Stomach (tissue), 9 donors: ENCODE measurements around the gene ARID3A. TPM values are rescaled to one million over a fixed set of nuclear protein-coding genes. Genes with fewer than 3 reads are reported as not detected.

Experiments used
- DNase-seq, 2 donors: peaks; one replicate each; pipeline versions ENCODE4 v3.0.0 to v3.0.0-alpha.2; 2013 to 2019
- H3K27ac ChIP-seq, 5 donors: fragments of 200-600 bp in 4 of 5; sonication (generic) in 4 of 5; one replicate each; pipeline ENCODE4 v1.5.1; 2013 to 2019; ENCODE audit warnings: mild to moderate bottlenecking in 1 of 5, moderate library complexity in 1 of 5
- H3K27me3 ChIP-seq, 3 donors: fragments of 200-600 bp; sonication (generic); one replicate each; pipeline ENCODE4 v1.5.1; 2017 to 2019; ENCODE audit warnings: mixed run types in 1 of 3
- H3K36me3 ChIP-seq, 4 donors: fragments of 200-600 bp; sonication (generic); 1 replicate in 3 of 4; 2 replicates in 1 of 4; pipeline ENCODE4 v1.5.1; 2016 to 2019
- H3K4me1 ChIP-seq, 4 donors: fragments of 200-600 bp; sonication (generic); one replicate each; pipeline ENCODE4 v1.5.1; 2016 to 2019
- H3K4me3 ChIP-seq, 4 donors: fragments of 200-600 bp; sonication (generic) in 3 of 4; one replicate each; pipeline ENCODE4 v1.5.1; 2016 to 2019; ENCODE audit warnings: mild to moderate bottlenecking in 1 of 4
- H3K9me3 ChIP-seq, 4 donors: fragments of 200-600 bp; sonication (generic); one replicate each; pipeline ENCODE4 v1.5.1; 2016 to 2019
- CTCF ChIP-seq, 7 experiments: fragments of 450-650 bp in 4 of 7; fragments of 200-600 bp in 3 of 7; sonication (generic) in 3 of 7; IDR thresholded peaks; one replicate each; pipeline ENCODE4 v1.5.1; 2016 to 2019; ENCODE audit warnings: antibody characterized with exemption in 7 of 7, control low read depth in 2 of 7, mild to moderate bottlenecking in 1 of 7
- EP300 ChIP-seq: sonication (generic); formaldehyde crosslinking; IDR thresholded peaks from one replicate; pipeline ENCODE4 v1.6.1; 2017; ENCODE audit warnings: antibody characterized with exemption
- POLR2A ChIP-seq, 4 donors: fragments of 450-650 bp; IDR thresholded peaks; one replicate each; pipeline ENCODE4 v1.6.1; 2016; ENCODE audit warnings: antibody characterized with exemption in 4 of 4, control low read depth in 2 of 4, mild to moderate bottlenecking in 1 of 4, moderate library complexity in 1 of 4
- POLR2AphosphoS5 ChIP-seq, 3 donors: sonication (generic); formaldehyde crosslinking; IDR thresholded peaks; one replicate each; pipeline ENCODE4 v1.6.1; 2016; ENCODE audit warnings: antibody characterized with exemption in 3 of 3
- WGBS, 5 donors: extraction: QIAGEN DNeasy Blood & Tissue Kit in 3 of 5; methylation state at CpG; one replicate each; pipeline versions ENCODE4 v1.1.5 to v1.1.7; 2013 to 2018; 5-methylcytosine and 5-hydroxymethylcytosine counted together
- intact Hi-C: fragments of 100-400 bp; cut with DNase I; formaldehyde crosslinking; loops from one replicate; pipeline ENCODE4 v1.15.1; 2023; ENCODE audit warnings: low total_unique reads
- polyA plus RNA-seq, 3 donors: library from polyadenylated mRNA; stranded (reverse); fragments of 200-250 nt; gene quantifications; one replicate each; pipeline ENCODE4 v1.2.3, GENCODE V29; 2013
- total RNA-seq, 5 donors: library from RNA; depleted of rRNA; stranded (reverse); fragments of >200 nt; gene quantifications; one replicate each; pipeline versions ENCODE4 v1.1.0 to v1.2.3, GENCODE V29; 2014 to 2016
- donor health status: healthy with polysubstance abuse.
- donor health status: Bipolar disorder and iron deficiency.
- donor health status: healthy.

ARID3A gene
- total and polyA plus RNA-seq, 8 donors, result 1.1 to 23.5 (median 2.1) TPM; not detected in 1

- TF ChIP-seq POLR2A (IDR thresholded peaks at IDR 0.05) (no peak), EP300 (no peak), CTCF (IDR thresholded peaks at IDR 0.05) (no peak), POLR2AphosphoS5 (IDR thresholded peaks at IDR 0.05) (no peak)
- Histone ChIP-seq H3K9me3 (no peaks in the 10 kb centered on the region), H3K36me3 (peaks cover 0 to 34% (median 24%) of the 10 kb centered on the region in 4 donors), H3K4me3 (no peak overlapping the region), H3K27me3 (no peaks in the 10 kb centered on the region), H3K27ac (no peak overlapping the region), H3K4me1 (peaks cover 0 to 16% (median 13%) of the 10 kb centered on the region in 4 donors)
- peak in 1 of 2 donors; percentile 51 for DNase-seq
- intact Hi-C loops, result no loop called here
- 57 to 77% (median 72%) methylated on average over 7 to 12 of the region's 12 CpGs for whole genome bisulfite sequencing, 5 donors
Measured at GRCh38 chr19:960020-960419, 34.2 kb downstream of the ARID3A start.

- DNase-seq, result peak in 1 of 2 donors; percentile 26
- Histone ChIP-seq H3K27ac (no peak overlapping the region), H3K9me3 (no peaks in the 10 kb centered on the region), H3K36me3 (peaks cover 0 to 40% (median 30%) of the 10 kb centered on the region in 4 donors), H3K4me3 (no peak overlapping the region), H3K27me3 (no peaks in the 10 kb centered on the region), H3K4me1 (peaks cover 0 to 16% (median 13%) of the 10 kb centered on the region in 4 donors)
- TF ChIP-seq CTCF (IDR thresholded peaks at IDR 0.05) (no peak), POLR2AphosphoS5 (IDR thresholded peaks at IDR 0.05) (no peak), EP300 (no peak)
- intact Hi-C loops, result no loop called here
- 67 to 84% (median 76%) methylated on average over 3 to 8 of the region's 8 CpGs for WGBS, 5 donors
Measured at GRCh38 chr19:960601-960938, 34.7 kb downstream of the ARID3A start.

- TF ChIP-seq CTCF (IDR thresholded peaks at IDR 0.05) (no peak), POLR2AphosphoS5 (IDR thresholded peaks at IDR 0.05) (no peak), EP300 (no peak), POLR2A (IDR thresholded peaks at IDR 0.05) (no peak)
- Histone ChIP-seq H3K4me1 (peaks cover 0 to 7% (median 6%) of the 10 kb centered on the region in 4 donors), H3K9me3 (no peaks in the 10 kb centered on the region), H3K36me3 (peaks cover 0 to 48% (median 40%) of the 10 kb centered on the region in 4 donors), H3K27ac (no peak overlapping the region), H3K27me3 (no peaks in the 10 kb centered on the region), H3K4me3 (no peak overlapping the region)
- intact Hi-C loops, result no loop called here
- DNase-seq, result peak in 1 of 2 donors; percentile 93
- 43 to 60% (median 55%) methylated on average over 12 to 14 of the region's 14 CpGs for WGBS, 5 donors
Measured at GRCh38 chr19:961866-962620, 36.2 kb downstream of the ARID3A start.

GRCh38 chr19:962683-963400 lies 37.0 kb downstream of the ARID3A start:
- peaks cover 0 to 5% (median 5%) of the 10 kb centered on the region in 4 donors for H3K4me1 ChIP-seq
- DNase-seq, result no peak
- intact Hi-C loops, result no loop called here
- no peak for TF ChIP-seq POLR2A (IDR thresholded peaks at IDR 0.05)
- no peak for TF ChIP-seq POLR2AphosphoS5 (IDR thresholded peaks at IDR 0.05)
- no peak for TF ChIP-seq EP300
- TF ChIP-seq CTCF (IDR thresholded peaks at IDR 0.05), result no peak
- H3K36me3 ChIP-seq, result peaks cover 0 to 54% (median 47%) of the 10 kb centered on the region in 4 donors
- no peaks in the 10 kb centered on the region for H3K27me3 ChIP-seq
- no peak overlapping the region for H3K27ac ChIP-seq
- H3K9me3 ChIP-seq, result no peaks in the 10 kb centered on the region
- 73 to 85% (median 80%) methylated on average over 20 to 31 of the region's 31 CpGs for whole genome bisulfite sequencing, 5 donors
- no peak overlapping the region for H3K4me3 ChIP-seq
